ENCODE measurements around the gene ANO7.

Gene ANO7

DNA sequence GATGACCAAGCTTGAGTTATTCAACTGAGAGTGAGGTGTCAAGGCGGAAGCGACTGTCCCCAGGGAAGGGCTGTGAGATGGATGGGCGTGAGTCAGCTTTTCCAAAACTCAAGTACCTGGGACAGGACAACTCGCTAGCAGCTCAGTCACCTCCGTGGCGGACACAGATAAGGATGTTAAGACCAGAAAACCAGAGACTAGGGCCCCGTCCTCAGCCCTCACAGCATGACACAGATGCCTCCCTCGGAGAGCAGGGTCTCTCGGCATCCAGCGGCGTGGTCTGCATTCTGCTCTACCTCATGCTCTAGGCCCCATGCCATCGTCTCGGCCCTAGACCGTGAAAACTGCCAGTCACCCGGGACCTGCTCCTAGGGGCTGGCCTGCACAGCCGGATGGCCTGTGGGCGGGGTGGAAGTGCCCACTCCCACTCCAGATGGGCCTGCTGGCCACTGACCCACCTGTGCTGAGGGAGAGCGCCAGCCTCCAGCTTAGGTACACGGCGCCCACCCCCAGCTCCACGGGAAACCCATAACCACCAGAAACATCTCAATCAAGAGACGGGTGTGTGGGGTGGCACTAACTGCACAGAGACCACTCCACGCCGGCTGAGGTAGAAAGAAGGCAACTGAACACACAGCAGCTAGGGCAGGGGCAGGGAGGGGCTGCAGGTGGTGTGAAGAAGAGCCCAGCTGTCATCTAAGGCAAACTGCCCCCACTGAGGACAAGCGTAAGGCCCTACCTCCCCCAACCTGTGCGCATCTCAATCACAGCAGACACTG lies 39.8 kb downstream of the ANO7 start:
- no peak for DNase-seq (ENCODE audit: low read depth, low spot score)

DNA sequence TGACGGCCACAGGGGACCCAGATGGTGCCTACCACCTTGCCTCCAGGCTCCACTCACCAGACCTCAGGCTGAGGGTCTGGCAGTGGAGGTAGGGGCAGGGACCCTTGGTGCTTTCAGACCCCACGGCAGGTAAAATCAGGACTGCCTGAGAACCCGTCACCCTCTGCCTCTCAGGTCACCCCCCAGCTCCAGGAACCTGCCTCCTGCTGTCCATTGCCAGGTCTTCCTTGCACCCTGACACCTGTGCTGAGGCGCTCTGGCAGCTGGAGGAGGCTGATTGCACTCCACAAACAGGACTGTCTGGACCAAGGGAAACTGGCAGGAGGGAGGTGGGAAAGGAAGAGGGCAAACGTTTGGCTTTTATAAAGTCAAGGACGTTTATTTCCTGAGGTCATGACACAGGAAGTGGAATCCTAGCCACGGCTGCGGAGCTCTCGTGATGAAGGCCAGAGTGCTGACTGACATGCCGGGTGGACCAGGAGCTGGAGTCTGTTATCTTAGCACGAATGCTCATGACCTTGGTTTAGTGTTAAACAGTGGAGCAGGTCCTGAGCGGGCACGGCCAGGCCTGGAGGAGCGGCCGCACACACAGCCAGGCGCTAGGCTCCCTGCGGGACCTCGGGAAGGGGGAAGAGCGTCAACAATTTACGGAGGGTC lies 40.5 kb downstream of the ANO7 start:
- DNase-seq (ENCODE audit: low read depth, low spot score) = no peak

DNA sequence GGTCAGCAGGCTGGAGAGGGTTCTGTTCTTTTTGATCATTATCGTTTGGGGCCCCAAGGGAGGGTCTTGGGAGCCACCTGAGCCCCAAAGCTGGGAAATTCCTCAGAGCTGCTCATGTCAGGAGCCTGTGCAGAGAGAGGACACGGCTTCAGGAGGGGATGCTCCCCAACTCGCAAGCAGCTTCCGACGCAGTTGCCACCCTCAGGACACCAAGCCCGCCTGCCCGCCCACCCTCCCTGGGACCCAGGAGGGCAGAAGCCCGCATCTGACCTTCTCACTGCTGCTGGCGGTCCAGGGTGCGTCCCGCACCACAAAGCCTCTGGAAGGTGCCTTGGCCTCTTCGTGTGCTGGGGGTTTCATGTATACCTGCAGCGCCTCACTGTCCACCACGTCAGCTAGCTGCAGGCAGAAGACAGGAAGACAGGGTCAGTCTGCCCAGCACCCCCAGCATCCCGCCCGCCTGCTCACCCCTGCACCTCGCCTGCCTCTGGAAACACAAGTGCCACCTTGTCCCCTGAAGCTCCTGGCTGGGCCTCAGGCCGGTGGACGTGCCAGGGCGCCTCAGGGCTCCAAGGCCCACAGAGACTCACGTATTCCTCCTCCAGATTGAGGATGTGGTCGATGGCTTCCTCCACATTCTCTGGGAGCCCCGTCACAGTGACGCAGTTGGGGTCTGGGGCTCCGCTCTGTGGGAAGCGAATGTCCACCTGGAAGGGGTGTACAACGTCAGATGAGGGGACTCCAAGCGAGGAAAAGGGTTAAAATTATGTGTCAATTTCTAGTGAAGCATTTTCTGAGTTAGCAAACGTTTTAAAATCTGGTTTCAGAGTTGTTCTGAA lies 41.3 kb downstream of the ANO7 start:
- DNase-seq (ENCODE audit: low read depth, low spot score) = no peak

DNA sequence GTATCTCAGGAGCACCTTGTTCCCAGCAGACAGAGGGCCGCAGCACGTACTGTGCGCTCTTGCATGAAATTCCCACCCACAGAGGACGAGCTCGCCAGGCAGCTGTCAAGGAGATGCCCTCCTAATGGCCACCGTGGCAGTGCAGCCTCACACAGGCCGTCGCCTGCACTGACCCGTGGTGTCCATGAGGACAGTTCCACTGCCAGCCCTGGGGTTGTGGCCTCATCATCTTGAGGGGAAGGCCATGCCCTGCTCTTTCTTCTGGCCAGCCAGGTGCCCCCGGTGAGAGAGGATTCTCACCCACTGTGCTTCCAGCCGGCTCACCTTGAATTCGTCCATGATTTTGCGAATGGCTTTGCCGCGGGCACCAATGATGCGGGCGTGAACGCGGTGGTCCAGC lies 42.0 kb downstream of the ANO7 start:
- DNase-seq (ENCODE audit: low read depth, low spot score) = no peak

DNA sequence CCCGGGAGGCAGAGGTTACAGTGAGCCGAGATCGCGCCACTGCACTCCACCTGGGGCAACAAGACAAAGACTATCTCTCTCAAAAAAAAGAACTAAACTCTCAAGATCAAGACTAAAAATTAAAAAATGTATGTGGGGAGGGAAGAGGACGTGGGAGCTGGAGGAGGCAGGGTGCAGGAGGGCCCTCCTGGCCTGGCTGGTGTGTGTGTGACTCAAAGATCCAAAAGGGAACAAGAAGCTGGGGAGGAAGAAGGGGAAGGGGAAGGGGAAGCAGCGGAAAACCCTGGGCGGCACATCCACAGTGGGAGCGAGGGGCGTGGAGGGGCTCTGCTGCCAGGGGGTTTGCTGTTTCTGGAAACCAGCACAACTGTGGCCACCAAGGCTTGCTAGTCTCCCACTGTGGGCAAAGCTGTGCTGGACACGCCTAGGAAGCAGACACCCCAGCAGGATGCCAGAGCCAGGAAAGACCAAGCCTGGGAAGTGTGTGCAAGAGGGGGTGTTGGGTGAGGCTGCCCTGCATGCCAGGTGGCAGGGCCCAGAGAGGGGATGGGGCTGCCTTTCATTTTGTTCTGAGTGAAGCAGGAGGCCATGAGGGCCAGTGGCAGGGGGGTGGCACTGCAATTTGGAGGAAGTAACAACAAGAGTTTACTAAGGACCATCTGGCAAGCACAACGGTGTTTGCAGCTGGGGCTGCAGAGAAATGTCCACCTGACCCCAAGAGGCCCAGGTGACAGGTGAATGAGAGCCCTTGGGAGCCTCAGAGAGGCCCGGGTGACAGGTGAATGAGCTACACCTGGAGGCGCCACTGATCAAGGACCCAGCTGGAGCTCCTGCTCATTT lies 44.5 kb downstream of the ANO7 start:
- no peak for DNase-seq (ENCODE audit: low read depth, low spot score)

DNA sequence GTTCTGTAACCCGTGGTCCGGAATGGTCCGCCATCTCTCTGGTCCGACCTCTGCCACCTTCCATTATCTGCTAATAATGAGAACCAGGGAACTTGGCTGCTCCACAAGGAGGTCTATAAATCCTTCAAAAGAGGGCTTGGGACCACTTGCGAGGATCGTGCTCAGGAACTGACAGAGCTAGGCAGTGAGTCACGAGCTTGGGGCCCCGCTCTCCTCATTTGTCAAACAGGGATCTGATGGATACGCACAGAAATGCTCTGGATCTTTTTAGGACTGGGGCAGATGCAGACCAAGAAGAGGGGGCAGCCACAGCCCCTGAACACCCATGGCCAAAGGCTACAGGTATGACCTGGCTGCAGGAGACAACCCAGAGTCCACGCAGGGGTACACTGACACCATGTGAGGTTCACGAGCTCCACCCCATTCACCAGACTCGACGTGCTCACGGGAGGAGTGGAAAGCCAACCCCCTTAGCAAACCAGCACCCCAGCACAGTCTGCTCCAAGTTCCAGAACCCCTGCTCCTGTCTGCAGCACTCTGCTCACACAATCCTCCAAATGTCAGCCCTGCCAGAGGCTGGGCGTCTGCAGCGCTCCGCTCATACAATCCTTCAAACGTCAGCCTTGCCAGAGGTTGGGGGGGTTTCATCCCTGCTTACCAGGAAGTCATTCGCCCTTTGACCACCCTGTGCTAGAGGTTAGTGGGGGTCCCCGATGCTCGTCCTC lies 45.8 kb downstream of the ANO7 start:
- DNase-seq (ENCODE audit: low read depth, low spot score) = no peak

DNA sequence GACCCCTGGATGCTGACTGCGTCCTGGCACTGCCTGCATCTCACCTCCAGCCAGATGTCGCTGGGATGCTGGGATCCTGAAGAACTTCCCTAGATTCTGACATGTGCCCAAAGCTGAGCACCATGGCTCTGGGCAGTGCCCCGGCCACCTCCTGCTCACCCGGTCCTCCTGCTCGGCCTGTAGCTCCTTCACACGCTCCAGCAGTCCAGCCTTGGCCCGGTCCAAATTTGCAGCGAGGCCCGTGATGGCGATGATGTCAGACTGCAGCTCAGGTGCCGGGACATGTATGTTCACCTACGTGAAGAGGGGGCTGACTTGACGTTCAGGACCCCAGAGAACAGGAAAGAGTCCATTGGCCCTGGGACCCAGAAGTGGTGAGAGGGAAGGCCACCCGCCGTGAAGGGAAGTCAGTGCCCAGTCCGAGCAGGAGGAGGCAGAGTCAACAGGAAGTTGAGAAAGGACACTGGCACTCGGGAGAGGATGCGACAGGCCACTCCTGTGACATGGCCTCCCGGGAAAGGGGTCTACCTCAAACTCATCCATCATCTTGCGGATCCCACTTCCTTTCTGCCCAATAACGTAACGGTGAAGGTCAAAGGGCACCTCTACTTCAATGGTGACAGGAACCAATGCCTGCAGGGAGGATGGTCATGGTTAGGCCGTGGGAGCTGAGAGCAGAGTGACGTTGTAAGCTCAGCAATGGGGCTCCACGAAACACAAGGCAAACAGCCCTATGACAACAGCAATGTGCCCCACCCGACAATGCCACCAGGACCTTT lies 46.7 kb downstream of the ANO7 start:
- DNase-seq (ENCODE audit: low read depth, low spot score) = no peak

DNA sequence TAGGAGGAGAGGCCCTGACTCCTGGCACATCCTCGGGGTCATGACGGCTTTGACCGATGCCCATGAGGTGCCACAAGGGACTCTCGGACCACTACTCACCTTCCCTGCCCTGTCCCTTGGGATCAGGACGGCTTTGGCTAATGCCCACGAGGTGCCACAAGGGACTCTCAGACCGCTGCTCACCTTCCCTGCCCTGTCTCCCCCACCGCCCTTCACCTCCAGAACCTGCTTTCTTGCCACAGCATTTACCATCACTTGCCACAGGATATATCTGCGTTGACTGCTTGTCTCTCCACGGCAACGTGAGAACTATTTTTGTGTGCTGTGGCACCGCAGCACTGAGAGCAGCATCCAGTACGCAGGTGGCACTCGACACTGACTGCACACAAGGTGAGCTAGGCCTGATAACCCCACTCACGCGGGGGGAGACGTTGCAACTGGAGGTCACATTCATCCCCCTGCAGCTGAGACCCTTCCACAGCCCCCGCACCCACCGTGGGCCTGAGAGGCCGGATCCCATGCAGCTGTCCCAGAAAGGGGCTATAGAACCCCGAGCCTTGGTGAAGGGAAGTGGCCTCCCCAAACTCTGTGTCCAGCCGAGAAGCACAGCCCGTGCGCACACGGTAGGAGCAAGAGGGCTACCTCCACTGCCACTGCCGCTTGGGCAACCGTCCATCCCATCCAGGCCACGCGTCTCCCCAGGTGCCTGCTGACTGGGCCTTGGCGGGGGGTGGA lies 47.5 kb downstream of the ANO7 start:
- DNase-seq (ENCODE audit: low read depth, low spot score) = no peak

DNA sequence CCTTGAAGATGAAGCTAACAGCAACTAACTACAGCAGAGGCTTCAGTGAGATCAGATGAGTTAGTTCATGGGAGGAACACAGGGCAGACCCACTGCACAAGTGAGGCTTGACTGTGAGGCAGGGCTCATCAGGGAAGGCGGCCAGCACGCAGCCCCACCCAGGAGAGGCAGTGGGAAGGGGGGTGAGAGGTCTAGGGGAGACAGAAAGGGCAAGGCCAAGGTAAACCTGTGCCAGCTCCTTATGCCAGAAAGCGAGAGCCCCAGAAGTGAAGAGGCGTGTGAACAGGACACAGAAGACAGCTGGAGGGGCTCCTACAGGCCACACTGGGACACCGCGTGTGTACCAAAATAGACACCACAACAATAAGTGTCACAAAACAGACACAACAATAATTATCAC lies 48.6 kb downstream of the ANO7 start:
- no peak for DNase-seq (ENCODE audit: low read depth, low spot score)

DNA sequence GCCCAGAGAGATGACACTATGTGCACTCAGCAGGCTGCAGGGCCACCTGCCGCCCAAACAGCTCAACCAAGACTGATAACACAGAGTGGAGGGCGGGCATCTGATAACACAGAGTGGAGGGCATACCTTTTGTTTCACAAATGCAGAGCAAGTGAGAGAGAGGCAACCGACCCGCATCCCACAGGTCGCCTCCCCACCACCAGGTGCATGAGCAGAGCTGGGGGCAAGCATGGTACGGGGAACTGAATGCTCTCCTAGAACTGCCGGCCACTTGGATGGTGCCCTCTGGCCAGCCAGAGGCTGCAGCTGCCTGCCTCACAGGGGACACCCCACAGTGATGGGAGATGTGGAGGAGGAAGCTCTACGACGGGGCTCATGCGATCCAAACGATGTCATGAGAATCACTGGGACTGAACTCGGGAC lies 49.5 kb downstream of the ANO7 start:
- no peak for DNase-seq (ENCODE audit: low read depth, low spot score)

DNA sequence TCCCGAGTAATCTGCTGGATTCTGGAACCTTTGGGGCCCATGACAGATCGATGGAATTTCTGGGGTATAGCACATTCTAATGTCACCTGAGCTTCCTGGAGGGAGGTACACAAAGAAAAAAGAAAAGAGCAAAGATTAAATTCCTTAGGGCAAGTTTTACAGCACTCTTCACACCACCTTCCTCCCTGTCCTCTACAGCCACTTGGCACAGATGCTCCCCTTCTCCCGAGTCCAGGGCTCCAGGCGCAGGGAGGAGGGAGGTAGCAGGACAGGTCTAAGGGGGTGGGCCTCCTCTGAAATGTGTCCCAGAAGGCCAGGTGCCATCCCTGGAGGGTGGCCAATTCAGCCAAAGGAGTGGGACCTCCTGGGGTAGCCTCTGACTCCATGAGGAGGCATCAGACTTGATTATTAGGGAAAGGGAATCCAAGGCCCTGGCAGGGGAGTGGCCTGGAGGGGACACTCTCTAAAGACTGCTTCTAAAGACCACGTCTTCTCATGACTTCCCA lies 50.3 kb downstream of the ANO7 start:
- no peak for DNase-seq (ENCODE audit: low read depth, low spot score)

DNA sequence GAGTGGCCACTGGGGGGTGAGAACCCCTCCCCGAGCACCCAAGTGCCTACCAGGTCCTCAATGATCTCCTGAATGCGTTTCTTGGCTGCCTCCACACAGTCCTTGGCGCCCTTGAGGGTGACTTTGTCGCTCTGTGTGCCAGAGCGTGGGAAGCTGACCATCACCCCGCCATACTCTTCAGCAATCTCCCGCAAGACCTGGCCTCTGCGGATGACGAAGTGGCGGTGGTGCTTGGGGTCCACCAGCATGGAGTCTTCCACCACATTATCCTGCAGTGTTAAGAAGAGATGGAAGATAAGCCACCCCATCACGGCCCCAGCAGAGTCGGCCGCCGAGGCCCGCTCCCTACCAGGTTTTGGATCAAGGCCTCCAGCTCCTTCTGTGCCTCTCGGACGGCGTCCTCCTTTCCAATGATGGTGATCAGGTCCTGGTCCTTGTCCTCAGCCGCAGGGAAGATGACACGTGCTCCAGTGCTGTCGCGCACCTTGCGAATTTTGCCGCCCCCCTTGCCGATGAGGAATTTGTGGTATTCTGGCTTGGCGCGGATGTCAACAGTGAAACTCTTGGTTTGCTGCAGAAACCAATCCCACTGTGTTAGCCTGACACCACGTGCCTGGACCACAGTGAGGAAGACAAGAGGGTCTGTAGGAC lies 51.2 kb downstream of the ANO7 start:
- no peak for DNase-seq (ENCODE audit: low read depth, low spot score)

DNA sequence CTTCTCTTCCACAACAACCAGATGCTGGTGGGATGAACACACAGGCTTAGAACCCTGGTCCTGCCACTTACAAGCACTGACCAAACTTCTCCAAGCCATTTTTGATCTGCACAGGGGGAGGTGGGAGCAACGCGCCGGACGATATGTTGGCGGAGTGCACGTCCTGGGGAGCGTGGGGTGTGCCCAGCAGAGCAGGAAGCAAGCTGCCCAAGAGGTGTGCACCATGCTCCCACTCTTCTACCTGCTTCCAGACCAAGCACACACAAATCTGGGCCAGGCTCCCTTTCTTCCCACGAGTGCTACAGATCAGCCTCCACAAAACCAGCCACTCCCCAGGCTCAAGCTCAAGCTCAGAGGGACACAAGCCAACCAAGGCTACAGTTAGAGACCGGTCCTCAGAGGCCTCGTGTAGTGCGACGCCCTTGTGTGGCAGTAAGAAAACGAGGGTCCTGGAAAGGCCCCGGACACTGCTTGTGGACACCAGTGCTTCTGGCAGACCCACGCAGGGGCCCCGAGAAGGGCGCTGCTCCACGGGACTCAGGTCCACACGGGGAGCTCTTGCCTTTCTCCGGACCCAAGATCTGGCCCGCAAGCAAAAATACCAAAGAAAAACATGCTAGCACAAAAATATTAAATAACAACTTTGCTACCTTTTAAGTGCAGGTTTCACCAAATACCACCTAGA lies 52.0 kb downstream of the ANO7 start:
- no peak for DNase-seq (ENCODE audit: low read depth, low spot score)

DNA sequence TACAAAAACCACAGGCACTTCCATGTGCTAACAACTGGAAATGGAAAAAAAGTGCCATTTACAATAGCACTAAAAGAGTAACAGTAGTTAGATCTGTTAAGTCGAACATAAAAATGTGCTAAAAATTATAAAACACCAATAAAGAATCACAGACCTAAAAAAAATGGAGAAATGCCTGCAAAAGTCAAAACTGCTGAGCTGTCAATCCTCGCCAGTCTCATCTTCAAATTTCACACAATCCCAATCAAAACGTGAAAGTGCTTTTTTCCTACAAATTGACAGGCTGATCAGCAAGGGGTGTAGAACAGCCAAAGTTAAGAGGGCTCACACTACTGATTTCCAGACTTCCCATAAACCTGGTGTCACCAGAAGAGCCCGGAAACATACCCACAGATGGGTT lies 53.2 kb downstream of the ANO7 start:
- no peak for DNase-seq (ENCODE audit: low read depth, low spot score)

DNA sequence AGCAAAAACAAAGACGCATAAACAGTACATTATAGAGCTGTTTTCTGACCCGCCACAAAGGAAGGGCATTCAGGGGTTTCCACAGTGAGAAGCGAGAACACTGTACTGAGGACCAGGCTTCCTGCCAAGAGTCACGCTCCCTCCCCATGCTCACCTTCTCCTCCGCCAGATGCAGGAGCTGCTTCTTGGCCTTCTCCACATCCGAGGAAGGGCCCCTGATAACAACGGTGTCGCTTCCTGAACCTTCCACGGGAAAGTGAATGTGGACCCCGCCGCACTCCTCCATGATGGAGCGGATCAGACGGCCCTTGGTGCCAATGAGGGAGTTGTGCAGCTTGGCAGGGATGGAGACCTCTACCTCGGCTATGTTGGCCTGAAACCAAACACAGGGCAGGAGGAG lies 53.8 kb downstream of the ANO7 start:
- no peak for DNase-seq (ENCODE audit: low read depth, low spot score)

DNA sequence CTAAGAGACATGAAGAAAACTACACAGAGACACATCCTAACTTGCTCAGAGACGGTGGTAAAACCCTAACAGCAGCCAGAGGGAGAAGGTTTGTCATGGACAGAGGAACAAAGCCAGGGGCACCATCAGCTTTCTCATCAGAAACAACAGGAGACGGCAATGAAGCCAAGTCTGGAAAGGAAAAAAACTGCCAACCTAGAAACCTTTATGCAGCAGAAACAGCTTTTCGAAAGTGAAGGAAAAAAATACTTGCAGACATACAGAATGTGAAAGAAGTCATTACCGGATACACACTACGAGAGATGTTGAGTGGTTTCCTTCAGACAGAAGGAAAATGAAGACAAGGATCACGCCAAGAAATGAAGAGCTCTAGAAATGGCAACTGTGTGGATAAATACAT lies 55.9 kb downstream of the ANO7 start:
- DNase-seq (ENCODE audit: low read depth, low spot score) = no peak

DNA sequence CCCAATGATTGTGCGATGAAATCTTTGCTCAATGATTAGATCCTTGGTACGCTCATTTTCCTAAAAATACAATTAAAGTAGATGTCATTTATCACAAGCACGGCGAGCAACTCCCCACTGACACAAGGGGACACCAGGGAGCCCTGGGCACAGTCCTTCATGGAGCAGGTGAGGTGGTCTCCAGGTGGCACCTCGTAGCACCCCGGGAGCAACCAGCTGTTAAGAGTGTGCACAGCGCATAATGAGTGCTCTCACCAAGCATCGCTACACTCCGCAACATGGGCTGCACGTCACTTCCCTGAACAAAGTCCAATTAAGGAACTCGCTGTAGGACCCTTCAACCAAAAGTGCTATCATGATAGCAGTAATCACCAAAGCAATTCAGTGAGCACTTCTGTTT lies 59.8 kb downstream of the ANO7 start:
- DNase-seq (ENCODE audit: low read depth, low spot score) = no peak

DNA sequence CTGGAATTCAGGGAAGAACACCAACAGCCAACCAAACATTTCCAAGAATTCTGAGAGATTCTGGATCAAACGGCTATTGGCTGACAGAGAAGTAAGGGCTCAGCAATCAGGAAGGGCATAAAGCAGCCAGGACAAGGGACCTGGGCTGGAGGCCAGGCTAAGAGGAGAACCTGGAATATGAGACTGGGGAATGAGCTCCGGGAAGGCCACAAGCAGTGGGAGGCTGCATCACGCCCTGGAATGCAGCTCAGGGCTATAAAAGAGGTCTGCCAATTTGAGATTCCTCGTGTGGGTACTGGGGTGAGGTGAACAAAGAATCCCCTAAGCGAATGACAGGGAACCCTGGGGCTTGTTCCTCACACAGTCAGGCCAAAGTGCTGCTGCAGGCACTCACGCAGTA lies 60.4 kb downstream of the ANO7 start:
- no peak for DNase-seq (ENCODE audit: low read depth, low spot score)
